GM12878 (cell line): ENCODE data around the gene ST6GALNAC3. TPM values are rescaled to one million over a fixed set of nuclear protein-coding genes. Genes with fewer than 3 reads are reported as not detected.

Experiments used
- ATAC-seq: fragments of 200-7000 bp; cut with Tn5 transposase; 3 replicates; pipeline ENCODE4 v1.9.1; 2020; ENCODE audit warnings: mild to moderate bottlenecking, moderate library complexity
- BruUV-seq: library from RNA; stranded (reverse); fragments of 400-500 nt; replicated peaks from 2 replicates; lab custom pipeline; 2021; lab: Mats Ljungman, UMichigan
- CTCF ChIA-PET: fragments of 300-600 bp; sonication (Branson Sonifier 250); formaldehyde crosslinking; extraction: SDS; loops from one replicate; lab custom pipeline; 2021; ENCODE audit warnings: inconsistent platforms; lab: Yijun Ruan, JAX
- POLR2A ChIA-PET: fragments of 350-600 bp; formaldehyde crosslinking; extraction: SDS; loops from one replicate; lab custom pipeline; 2021; ENCODE audit warnings: inconsistent platforms; lab: Charles Lee
- RAD21 ChIA-PET: fragments of 300-600 bp; sonication (Branson Sonifier 250); formaldehyde crosslinking; loops from one replicate; lab custom pipeline; 2023; ENCODE audit warnings: antibody characterized with exemption; ENCODE audit not compliant: unreplicated experiment; lab: Charles Lee
- SMC1A ChIA-PET: fragments of 300-600 bp; sonication (Branson Sonifier 250); formaldehyde crosslinking; loops from one replicate; lab custom pipeline; 2023; ENCODE audit not compliant: unreplicated experiment, uncharacterized antibody; lab: Charles Lee
- DNase-seq: peaks from one replicate; pipeline ENCODE4 v3.0.0-alpha.2; 2011; ENCODE audit warnings: low read depth, low spot score
- FAIRE-seq: peaks from 3 replicates; lab custom pipeline; 2011; peaks lifted over from hg19 to GRCh38; lab: Jason Lieb, UNC
- H2AFZ ChIP-seq: 2 replicates; pipeline ENCODE4 v1.6.0; 2011; ENCODE audit warnings: low read depth, low read length, control low read depth; ENCODE audit not compliant: control insufficient read depth
- H3K27ac ChIP-seq: 2 replicates; pipeline ENCODE4 v1.5.1; 2011; ENCODE audit warnings: control low read depth; ENCODE audit not compliant: control insufficient read depth, insufficient read depth
- H3K27me3 ChIP-seq, 2 experiments: replicated peaks in 1 of 2; 2 replicates each; pipeline versions ENCODE4 v1.6.0 to v1.6.1; 2011; ENCODE audit warnings: low read length in 1 of 2; ENCODE audit not compliant: control insufficient read depth in 2 of 2, insufficient read depth in 2 of 2
- H3K36me3 ChIP-seq, 2 experiments: 2 replicates each; pipeline ENCODE4 v1.5.1; 2011; ENCODE audit warnings: low read length in 1 of 2; ENCODE audit not compliant: control insufficient read depth in 2 of 2, insufficient read depth in 2 of 2
- H3K4me1 ChIP-seq: 2 replicates; pipeline ENCODE4 v1.6.1; 2011; ENCODE audit warnings: mild to moderate bottlenecking, low read length, moderate library complexity, mixed read lengths; ENCODE audit not compliant: control insufficient read depth, insufficient read depth
- H3K4me2 ChIP-seq: 2 replicates; pipeline ENCODE4 v1.6.0; 2011; ENCODE audit warnings: control low read depth; ENCODE audit not compliant: control insufficient read depth, insufficient read depth
- H3K4me3 ChIP-seq: fragments of 200-600 bp; sonication (generic); 2 replicates; pipeline ENCODE4 v1.5.1; 2016
- H3K79me2 ChIP-seq: 2 replicates; pipeline ENCODE4 v1.6.0; 2011; ENCODE audit warnings: low read length; ENCODE audit not compliant: control insufficient read depth, insufficient read depth
- H3K9ac ChIP-seq: 2 replicates; pipeline ENCODE4 v1.8.0; 2011; ENCODE audit warnings: low read length, control low read depth, mixed read lengths; ENCODE audit not compliant: control insufficient read depth, insufficient read depth
- H3K9me3 ChIP-seq: replicated peaks from 3 replicates; pipeline ENCODE4 v1.5.1; 2011; ENCODE audit warnings: mild to moderate bottlenecking, low read length; ENCODE audit not compliant: control insufficient read depth, insufficient read depth
- H4K20me1 ChIP-seq: 2 replicates; pipeline ENCODE4 v1.6.0; 2011; ENCODE audit not compliant: control insufficient read depth, insufficient read depth
- CBFB ChIP-seq: IDR thresholded peaks from 2 replicates; pipeline ENCODE4 v1.6.1; 2016; ENCODE audit warnings: antibody characterized with exemption, low read depth
- CREM ChIP-seq: IDR thresholded peaks from 2 replicates; pipeline ENCODE4 v1.6.1; 2014; ENCODE audit warnings: antibody characterized with exemption, low read depth
- FOS ChIP-seq: IDR thresholded peaks from 3 replicates; pipeline ENCODE4 v1.6.1; 2011; ENCODE audit warnings: borderline replicate concordance; ENCODE audit not compliant: insufficient read length; ENCODE audit errors: extremely low read depth
- IKZF2 ChIP-seq, 2 experiments: fragments of 450-650 bp; IDR thresholded peaks; 2 replicates each; pipeline ENCODE4 v1.6.1; 2017; ENCODE audit warnings: mild to moderate bottlenecking in 2 of 2, moderate library complexity in 2 of 2
- IRF3 ChIP-seq: fragments of 450-650 bp; IDR thresholded peaks from 2 replicates; pipeline ENCODE4 v1.6.1; 2014; ENCODE audit warnings: mild to moderate bottlenecking
- MLLT1 ChIP-seq: fragments of 450-650 bp; IDR thresholded peaks from 2 replicates; pipeline ENCODE4 v1.6.1; 2016; ENCODE audit warnings: mild to moderate bottlenecking
- MXI1 ChIP-seq: fragments of 150-350 bp; IDR thresholded peaks from 2 replicates; pipeline ENCODE4 v1.6.1; 2011; ENCODE audit warnings: low read depth, mild to moderate bottlenecking, inconsistent platforms, low read length, improper control_type of control experiment
- MYB ChIP-seq: fragments of 150-350 bp; IDR thresholded peaks from 2 replicates; pipeline ENCODE4 v1.6.1; 2014; ENCODE audit warnings: mild to moderate bottlenecking, low read depth, low read length, borderline replicate concordance
- NR2C2 ChIP-seq: IDR thresholded peaks from 2 replicates; pipeline ENCODE4 v1.6.1; 2011; ENCODE audit warnings: borderline replicate concordance, low read depth; ENCODE audit not compliant: control insufficient read depth, insufficient read length
- NR2F1 ChIP-seq: fragments of 450-650 bp; conservative IDR thresholded peaks from 2 replicates; pipeline ENCODE4 v1.6.1; 2017; ENCODE audit warnings: mild to moderate bottlenecking
- RAD21 ChIP-seq: IDR thresholded peaks from 2 replicates; pipeline ENCODE4 v1.6.1; 2011; ENCODE audit warnings: mild to moderate bottlenecking, low read depth, low read length, moderate library complexity; ENCODE audit not compliant: insufficient read depth
- SPI1 ChIP-seq: IDR thresholded peaks from 2 replicates; pipeline ENCODE4 v1.6.1; 2011; ENCODE audit warnings: low read depth, mild to moderate bottlenecking, low read length, moderate library complexity, borderline replicate concordance; ENCODE audit not compliant: insufficient read depth
- SUZ12 ChIP-seq: fragments of 200-600 bp; sonication (generic); IDR thresholded peaks from one replicate; pipeline ENCODE4 v1.6.1; 2018; ENCODE audit warnings: antibody characterized with exemption, mild to moderate bottlenecking; ENCODE audit not compliant: unreplicated experiment
- ZBTB11 ChIP-seq: fragments of 450-650 bp; formaldehyde crosslinking; IDR thresholded peaks from 2 replicates; pipeline ENCODE4 v1.5.0; 2022; ENCODE audit warnings: mild to moderate bottlenecking, missing genetic modification characterization
- in situ Hi-C: fragments of 300-500 bp; cut with MboI; formaldehyde crosslinking; loops from 9 replicates; pipeline ENCODE4 v1.14.3; 2018; ENCODE audit warnings: mixed read lengths
- intact Hi-C: fragments of 100-400 bp; cut with micrococcal nuclease; formaldehyde crosslinking; loops from one replicate; pipeline ENCODE4 v1.14.2; 2022; ENCODE audit not compliant: unreplicated experiment
- polyA plus RNA-seq, 11 experiments: library from polyadenylated mRNA; depleted of rRNA in 4 of 11; unstranded in 6 of 11; stranded (reverse) in 5 of 11; fragments of >200 nt; fragmentation: Nextera tagmentation in 4 of 11; fragmentation: Illumina TruSeq in 1 of 11; extraction: Ambion mirVana in 4 of 11; extraction: Trizol in 1 of 11; gene quantifications; 1 replicate in 1 of 11; 2 replicates in 10 of 11; pipeline versions ENCODE4 v1.2.1 to v1.2.3, GENCODE V29; 2011 to 2016; ENCODE audit warnings: inconsistent platforms in 2 of 11, missing spikeins in 2 of 11, low read depth in 1 of 11
- total RNA-seq, 4 experiments: library from RNA; depleted of rRNA in 3 of 4; stranded (reverse); fragments of >200 nt in 3 of 4; fragmentation: Illumina TruSeq in 1 of 4; extraction: Trizol in 1 of 4; gene quantifications; 2 replicates each; pipeline versions ENCODE4 v1.2.1 to v1.2.3, GENCODE V29; 2013 to 2021
- TF ChIP-seq, protein P1 (sequence below): fragments of 450-650 bp; IDR thresholded peaks from 2 replicates; pipeline ENCODE4 v1.6.1; 2018; ENCODE audit warnings: mild to moderate bottlenecking, low read depth, moderate library complexity; ENCODE audit not compliant: partially characterized antibody

Gene ST6GALNAC3
- total and polyA plus RNA-seq, 10 of the 15 experiments (the other 5 are each of a cell fraction or from before 2014, with no cell fraction given) = 0.04 to 0.68 (median 0.18) TPM; not detected in 3

DNA sequence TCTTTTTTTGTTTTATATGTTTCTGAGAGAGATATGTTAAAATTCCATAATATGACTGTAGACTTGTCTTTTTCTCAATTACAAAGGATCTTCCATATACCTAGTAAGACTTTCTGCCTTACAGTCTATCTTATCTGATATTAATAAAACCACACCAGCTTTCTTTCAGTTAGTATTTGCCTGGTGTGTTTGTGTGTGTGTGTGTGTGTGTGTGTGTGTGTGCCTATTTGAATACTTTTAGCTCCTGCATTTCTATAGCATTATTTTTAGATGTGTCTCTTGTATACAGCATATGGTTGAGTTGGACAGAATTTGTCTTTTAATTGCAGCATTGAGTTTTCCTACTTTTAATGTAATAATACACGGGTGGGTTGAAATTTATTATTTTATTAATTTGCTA is 27.5 kb downstream of the ST6GALNAC3 start (continued):
- no peak for TF ChIP-seq IKZF2 (IDR thresholded peaks at IDR 0.05)

DNA sequence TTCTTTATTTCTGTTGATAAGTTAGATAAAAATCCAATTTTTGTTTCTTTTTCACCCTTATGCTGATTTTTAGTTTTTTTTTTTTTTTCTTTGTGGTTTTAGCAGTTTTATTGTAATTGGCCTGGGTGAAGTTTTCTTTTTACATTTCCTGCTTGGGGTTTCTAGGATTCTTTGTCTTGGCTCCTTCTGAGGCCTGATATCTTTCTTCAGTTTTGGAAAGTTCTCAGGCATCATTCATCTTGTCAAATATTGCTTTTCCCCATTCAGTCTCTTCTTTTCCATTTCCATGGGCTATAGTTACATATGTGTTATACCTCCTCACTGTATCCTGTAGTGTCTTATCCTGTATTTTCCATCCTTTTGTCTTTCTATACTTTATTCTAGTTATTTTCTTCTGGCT is 28.5 kb downstream of the ST6GALNAC3 start:
- POLR2A ChIA-PET = no interaction called here
- Histone ChIP-seq H3K36me3 (no peaks in the 10 kb centered on the region), H4K20me1 (no peaks in the 10 kb centered on the region), H3K4me1 (no peaks in the 10 kb centered on the region), H3K79me2 (no peaks in the 10 kb centered on the region), H3K9me3 (no peaks in the 10 kb centered on the region), H3K27me3 (no peaks in the 10 kb centered on the region), H3K9ac (no peak overlapping the region), H3K27ac (no peak overlapping the region), H2AFZ (no peak overlapping the region), H3K4me2 (no peak overlapping the region), H3K4me3 (no peak overlapping the region)
- CTCF ChIA-PET = no interaction called here
- intact Hi-C loops = no loop called here
- no peak for DNase-seq
- RAD21 ChIA-PET = no interaction called here
- in situ Hi-C loops = no loop called here
- SMC1A ChIA-PET = no interaction called here
- FAIRE-seq = no peak
- BruUV-seq = no TSS peak
- no peak for ATAC-seq
- TF ChIP-seq RAD21 (no peak), ZBTB11 (CRISPR knock-in tag) (no peak), FOS (no peak), MLLT1 (no peak), NR2F1 (no peak), CREM (no peak), MXI1 (no peak), CBFB (no peak), IRF3 (no peak), MYB (no peak), SUZ12 (no peak), NR2C2 (no peak), SPI1 (no peak)
- TF ChIP-seq, protein P1, sequence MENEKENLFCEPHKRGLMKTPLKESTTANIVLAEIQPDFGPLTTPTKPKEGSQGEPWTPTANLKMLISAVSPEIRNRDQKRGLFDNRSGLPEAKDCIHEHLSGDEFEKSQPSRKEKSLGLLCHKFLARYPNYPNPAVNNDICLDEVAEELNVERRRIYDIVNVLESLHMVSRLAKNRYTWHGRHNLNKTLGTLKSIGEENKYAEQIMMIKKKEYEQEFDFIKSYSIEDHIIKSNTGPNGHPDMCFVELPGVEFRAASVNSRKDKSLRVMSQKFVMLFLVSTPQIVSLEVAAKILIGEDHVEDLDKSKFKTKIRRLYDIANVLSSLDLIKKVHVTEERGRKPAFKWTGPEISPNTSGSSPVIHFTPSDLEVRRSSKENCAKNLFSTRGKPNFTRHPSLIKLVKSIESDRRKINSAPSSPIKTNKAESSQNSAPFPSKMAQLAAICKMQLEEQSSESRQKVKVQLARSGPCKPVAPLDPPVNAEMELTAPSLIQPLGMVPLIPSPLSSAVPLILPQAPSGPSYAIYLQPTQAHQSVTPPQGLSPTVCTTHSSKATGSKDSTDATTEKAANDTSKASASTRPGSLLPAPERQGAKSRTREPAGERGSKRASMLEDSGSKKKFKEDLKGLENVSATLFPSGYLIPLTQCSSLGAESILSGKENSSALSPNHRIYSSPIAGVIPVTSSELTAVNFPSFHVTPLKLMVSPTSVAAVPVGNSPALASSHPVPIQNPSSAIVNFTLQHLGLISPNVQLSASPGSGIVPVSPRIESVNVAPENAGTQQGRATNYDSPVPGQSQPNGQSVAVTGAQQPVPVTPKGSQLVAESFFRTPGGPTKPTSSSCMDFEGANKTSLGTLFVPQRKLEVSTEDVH = no peak
